Body of pancreas (tissue), 4 donors: ENCODE data around the gene SNX32.

Experiments
- POLR2A ChIP-seq, 3 donors: fragments of 450-650 bp; IDR thresholded peaks; one replicate each; pipeline ENCODE4 v1.6.1; 2016; ENCODE audit warnings: antibody characterized with exemption in 3 of 3, mild to moderate bottlenecking in 2 of 3
- TF ChIP-seq, protein P1 (sequence below), 7 experiments: fragments of 450-650 bp in 4 of 7; fragments of 200-600 bp in 3 of 7; sonication (generic) in 3 of 7; IDR thresholded peaks; one replicate each; pipeline ENCODE4 v1.5.1; 2016 to 2019; ENCODE audit warnings: antibody characterized with exemption in 7 of 7

- no peak for TF ChIP-seq POLR2A (IDR thresholded peaks at IDR 0.05)
- TF ChIP-seq, protein P1, sequence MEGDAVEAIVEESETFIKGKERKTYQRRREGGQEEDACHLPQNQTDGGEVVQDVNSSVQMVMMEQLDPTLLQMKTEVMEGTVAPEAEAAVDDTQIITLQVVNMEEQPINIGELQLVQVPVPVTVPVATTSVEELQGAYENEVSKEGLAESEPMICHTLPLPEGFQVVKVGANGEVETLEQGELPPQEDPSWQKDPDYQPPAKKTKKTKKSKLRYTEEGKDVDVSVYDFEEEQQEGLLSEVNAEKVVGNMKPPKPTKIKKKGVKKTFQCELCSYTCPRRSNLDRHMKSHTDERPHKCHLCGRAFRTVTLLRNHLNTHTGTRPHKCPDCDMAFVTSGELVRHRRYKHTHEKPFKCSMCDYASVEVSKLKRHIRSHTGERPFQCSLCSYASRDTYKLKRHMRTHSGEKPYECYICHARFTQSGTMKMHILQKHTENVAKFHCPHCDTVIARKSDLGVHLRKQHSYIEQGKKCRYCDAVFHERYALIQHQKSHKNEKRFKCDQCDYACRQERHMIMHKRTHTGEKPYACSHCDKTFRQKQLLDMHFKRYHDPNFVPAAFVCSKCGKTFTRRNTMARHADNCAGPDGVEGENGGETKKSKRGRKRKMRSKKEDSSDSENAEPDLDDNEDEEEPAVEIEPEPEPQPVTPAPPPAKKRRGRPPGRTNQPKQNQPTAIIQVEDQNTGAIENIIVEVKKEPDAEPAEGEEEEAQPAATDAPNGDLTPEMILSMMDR (IDR thresholded peaks at IDR 0.05), result no peak
Observed at GRCh38 chr11:65794570-65795510, 38.9 kb upstream of the SNX32 start.
